CD8-positive, alpha-beta memory T cell (primary cell): ENCODE results near the gene CHEK1. TPM values are rescaled to one million over a fixed set of nuclear protein-coding genes. Genes with fewer than 3 reads are reported as not detected.

Experiments
- CTCF ChIA-PET: fragments of 350-600 bp; sonication (Branson Sonifier 250); formaldehyde crosslinking; loops from one replicate; lab custom pipeline; 2021; ENCODE audit warnings: antibody characterized with exemption; lab: Charles Lee
- POLR2A ChIA-PET: fragments of 350-600 bp; sonication (Branson Sonifier 250); formaldehyde crosslinking; loops from one replicate; lab custom pipeline; 2021; ENCODE audit warnings: antibody characterized with exemption; lab: Charles Lee
- DNase-seq, 5 donors: peaks; one replicate each; pipeline versions ENCODE4 v3.0.0 to v3.0.0-alpha.2; 2020 to 2022; ENCODE audit warnings: mixed read lengths in 1 of 5
- H3K27ac ChIP-seq: one replicate; pipeline ENCODE4 v1.7.0; 2013; ENCODE audit warnings: low read depth, mild to moderate bottlenecking, low read length, moderate library complexity
- H3K27me3 ChIP-seq: 2 replicates; pipeline ENCODE4 v1.7.0; 2013; ENCODE audit warnings: low read length, mild to moderate bottlenecking; ENCODE audit not compliant: insufficient read depth, poor library complexity, severe bottlenecking
- H3K36me3 ChIP-seq: 2 replicates; pipeline ENCODE4 v1.7.0; 2013; ENCODE audit warnings: mild to moderate bottlenecking, low read length, moderate library complexity; ENCODE audit not compliant: insufficient read depth
- H3K4me1 ChIP-seq: 2 replicates; pipeline ENCODE4 v1.7.0; 2013; ENCODE audit warnings: mild to moderate bottlenecking, low read length, moderate library complexity; ENCODE audit not compliant: insufficient read depth
- H3K4me3 ChIP-seq: 2 replicates; pipeline ENCODE4 v1.7.0; 2013; ENCODE audit warnings: mild to moderate bottlenecking, low read length
- H3K9me3 ChIP-seq: 2 replicates; pipeline ENCODE4 v1.7.0; 2013; ENCODE audit warnings: mild to moderate bottlenecking, low read length
- H3K27ac Mint-ChIP-seq, 8 donors: one replicate each; pipeline ENCODE4 v1.8.0; 2020 to 2021; ENCODE audit warnings: mixed read lengths in 8 of 8, mild to moderate bottlenecking in 6 of 8, inconsistent platforms in 3 of 8, moderate library complexity in 3 of 8
- H3K27me3 Mint-ChIP-seq, 2 donors: one replicate each; pipeline ENCODE4 v1.8.0; 2020 to 2021; ENCODE audit warnings: mixed read lengths in 2 of 2, mild to moderate bottlenecking in 1 of 2, moderate library complexity in 1 of 2
- H3K36me3 Mint-ChIP-seq, 3 donors: one replicate each; pipeline ENCODE4 v1.8.0; 2020 to 2021; ENCODE audit warnings: mixed read lengths in 3 of 3, inconsistent platforms in 1 of 3, mild to moderate bottlenecking in 1 of 3
- H3K4me1 Mint-ChIP-seq, 3 donors: one replicate each; pipeline ENCODE4 v1.8.0; 2020 to 2021; ENCODE audit warnings: mixed read lengths in 3 of 3, inconsistent platforms in 1 of 3, mild to moderate bottlenecking in 1 of 3
- H3K4me3 Mint-ChIP-seq, 7 donors: one replicate each; pipeline ENCODE4 v1.8.0; 2020 to 2021; ENCODE audit warnings: mixed read lengths in 7 of 7, mild to moderate bottlenecking in 6 of 7, moderate library complexity in 4 of 7, inconsistent platforms in 2 of 7
- H3K9me3 Mint-ChIP-seq, 5 donors: one replicate each; pipeline ENCODE4 v1.8.0; 2020 to 2022; ENCODE audit warnings: mixed read lengths in 5 of 5, mild to moderate bottlenecking in 3 of 5, moderate library complexity in 2 of 5, inconsistent platforms in 1 of 5
- polyA plus RNA-seq: library from polyadenylated mRNA; unstranded; fragments of 300-500 nt; fragmentation: Illumina TruSeq; gene quantifications from one replicate; pipeline ENCODE4 v1.2.3, GENCODE V29; 2021
- total RNA-seq, 2 experiments: library from RNA; stranded (reverse); gene quantifications; one replicate each; pipeline ENCODE4 v1.2.3, GENCODE V29; 2021

Gene CHEK1
- total and polyA plus RNA-seq, 3 experiments from 2014 or later = 1.2 to 144 (median 139) TPM

DNA sequence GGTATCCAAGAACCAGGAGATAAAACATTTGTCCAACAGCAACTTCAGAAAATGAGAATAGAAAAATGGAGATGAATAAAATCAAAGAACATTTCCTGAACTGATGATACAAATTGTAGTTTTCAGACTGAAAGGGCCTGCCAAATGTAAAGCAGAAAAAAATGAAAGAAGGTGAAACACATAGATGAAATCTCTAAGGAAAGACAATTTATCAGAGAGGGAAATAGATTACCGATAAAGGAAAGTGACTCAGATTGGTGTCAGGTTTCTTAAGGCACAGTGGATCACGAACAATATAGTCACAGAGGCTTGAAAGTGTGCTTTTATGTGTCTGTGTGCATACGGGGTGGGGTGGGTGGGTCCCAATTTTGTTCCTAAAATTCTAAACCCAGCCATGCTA is 36.5 kb upstream of the CHEK1 start:
- Histone ChIP-seq H3K27me3 (no peaks in the 10 kb centered on the region), H3K36me3 (peaks cover 4% of the 10 kb centered on the region), H3K4me1 (peaks cover 8% of the 10 kb centered on the region), H3K9me3 (no peaks in the 10 kb centered on the region), H3K4me3 (no peak overlapping the region), H3K27ac (no peak overlapping the region)
- H3K4me3 Mint-ChIP-seq = no peak overlapping the region
- no peak for DNase-seq
- peaks cover 9 to 28% (median 13%) of the 10 kb centered on the region in 3 donors for H3K36me3 Mint-ChIP-seq
- ChIA-PET CTCF (no interaction called here), POLR2A (no interaction called here)
- peaks cover 15 to 22% (median 20%) of the 10 kb centered on the region in 3 donors for H3K4me1 Mint-ChIP-seq
- peak overlapping the region in 3 of 8 donors; percentile 55 to 72 (median 68) for H3K27ac Mint-ChIP-seq
- no peaks in the 10 kb centered on the region for H3K27me3 Mint-ChIP-seq
- H3K9me3 Mint-ChIP-seq = no peaks in the 10 kb centered on the region

DNA sequence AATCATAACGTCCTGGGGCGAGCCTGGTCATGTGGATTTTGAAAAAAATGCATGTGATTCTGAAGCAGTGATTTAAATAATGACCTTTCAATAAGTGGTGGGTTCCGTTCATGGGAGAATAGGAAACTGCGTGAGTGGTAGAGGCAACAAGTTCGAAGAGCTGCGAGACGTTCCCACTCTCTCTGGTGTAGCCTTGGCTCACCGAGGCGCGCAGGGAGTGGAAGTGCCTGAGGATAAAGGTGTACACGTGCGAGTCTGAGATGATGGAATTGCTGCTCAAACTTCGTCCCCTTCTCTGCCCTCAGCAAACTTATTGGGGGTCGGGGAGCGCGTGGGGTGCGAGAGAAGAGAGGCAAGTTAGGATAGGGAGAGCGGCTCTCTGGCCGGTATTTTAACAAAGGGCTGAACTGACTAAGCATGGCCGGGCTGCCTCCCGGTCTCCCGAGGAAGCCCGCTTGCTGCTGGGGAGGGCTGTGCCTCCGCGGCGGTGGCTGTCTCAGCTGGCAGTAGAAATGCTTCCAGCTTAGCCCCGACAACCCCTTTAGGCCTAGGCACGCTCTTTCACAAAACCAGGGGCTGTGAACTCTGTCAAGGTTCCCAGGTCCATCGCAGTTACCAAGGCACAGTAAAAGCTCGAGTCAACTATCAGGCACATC is 33.2 kb upstream of the CHEK1 start:
- peak overlapping the region; percentile 100 for H3K4me3 ChIP-seq
- Mint-ChIP-seq H3K27me3 (no peaks in the 10 kb centered on the region), H3K4me1 (peaks cover 40 to 49% (median 49%) of the 10 kb centered on the region in 3 donors), H3K27ac (peak overlapping the region; percentile 92 to 99 (median 98)), H3K9me3 (no peaks in the 10 kb centered on the region), H3K4me3 (peak overlapping the region; percentile 90 to 98 (median 93)), H3K36me3 (peaks cover 0 to 26% (median 0%) of the 10 kb centered on the region in 3 donors)
- H3K9me3 ChIP-seq = no peaks in the 10 kb centered on the region
- peak in 3 of 5 donors; percentile 20 to 55 (median 20) for DNase-seq
- H3K27ac ChIP-seq = peak overlapping the region; percentile 100
- POLR2A ChIA-PET = interaction anchor here (0.6 to 2.4 kb wide), 4 partner anchors 22 to 296 kb away, joined by 3 to 31 read pairs (median 6); partner anchors contain the start of genes CHEK1, EI24 and HYLS1
- CTCF ChIA-PET = interaction anchor here (1.8 to 3.7 kb wide), 3 partner anchors 23 to 33 kb away, joined by 7 to 17 read pairs (median 13); partner anchors contain the start of genes CHEK1 and EI24
- H3K4me1 ChIP-seq = peaks cover 20% of the 10 kb centered on the region
- no peaks in the 10 kb centered on the region for H3K27me3 ChIP-seq
- no peaks in the 10 kb centered on the region for H3K36me3 ChIP-seq

DNA sequence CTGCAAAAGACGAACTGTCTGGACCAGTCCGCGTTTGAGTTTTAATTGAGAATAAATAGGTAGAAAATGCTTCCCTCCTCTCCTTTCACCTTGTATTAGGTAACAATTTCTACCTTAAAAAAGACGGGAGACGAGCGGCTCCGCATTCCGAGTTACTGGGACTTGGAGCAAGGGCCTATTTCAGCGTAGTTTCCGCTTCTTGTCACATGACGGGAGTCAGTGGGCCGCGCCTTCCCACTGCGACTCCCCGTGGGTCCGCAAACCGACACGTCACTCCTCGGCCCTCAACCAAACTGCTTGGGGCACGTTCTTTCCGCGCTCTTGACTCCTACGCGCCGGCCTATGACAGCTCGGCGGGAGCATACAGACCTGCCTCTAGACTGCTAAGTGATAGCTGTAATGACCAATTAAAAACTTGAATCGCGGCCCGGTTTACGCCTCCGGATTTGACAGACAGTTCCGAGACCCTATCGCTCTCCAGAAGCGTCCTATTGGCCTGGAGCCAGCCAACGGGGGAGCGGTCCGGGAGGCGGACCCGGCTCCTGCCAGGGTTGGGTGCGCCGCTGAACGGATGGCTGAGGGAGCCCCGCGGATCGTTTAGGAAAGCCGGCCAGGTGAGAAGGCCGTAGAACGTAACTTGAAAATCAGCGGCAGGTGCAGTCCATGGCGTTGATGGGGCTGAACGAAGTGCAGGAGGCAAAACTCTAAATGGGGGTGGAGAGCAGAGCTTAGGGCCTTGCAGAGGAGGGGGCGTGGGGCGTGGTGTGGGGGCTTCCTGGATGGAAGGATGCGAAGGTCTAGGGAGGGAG is 32.5 kb upstream of the CHEK1 start, which contains the start of gene STT3A:
Gene STT3A (plus strand): TSS at position 548 of the 809 bp plus-strand sequence. CDS start 3,064 bp downstream, outside the sequence.
- Mint-ChIP-seq H3K9me3 (no peaks in the 10 kb centered on the region), H3K4me3 (peak within 1 kb of the TSS; percentile 90 to 98 (median 93)), H3K27me3 (no peaks in the 10 kb centered on the region), H3K4me1 (peaks cover 41 to 54% (median 53%) of the 10 kb centered on the region in 3 donors), H3K36me3 (peaks cover 0 to 33% (median 2%) of the 10 kb centered on the region in 3 donors), H3K27ac (peak within 1 kb of the TSS; percentile 92 to 99 (median 98))
- H3K9me3 ChIP-seq = no peaks in the 10 kb centered on the region
- no peaks in the 10 kb centered on the region for H3K27me3 ChIP-seq
- H3K4me3 ChIP-seq = peak within 1 kb of the TSS; percentile 100
- H3K4me1 ChIP-seq = peaks cover 20% of the 10 kb centered on the region
- POLR2A ChIA-PET = interaction anchor here (0.6 to 2.4 kb wide), 4 partner anchors 23 to 295 kb away, joined by 3 to 31 read pairs (median 6); partner anchors contain the start of genes CHEK1, EI24 and HYLS1
- H3K27ac ChIP-seq = peak within 1 kb of the TSS; percentile 100
- DNase-seq = peak; percentile 95 to 99 (median 98)
- CTCF ChIA-PET = interaction anchor here (1.0 to 3.7 kb wide), 3 partner anchors 24 to 307 kb away, joined by 3 to 17 read pairs (median 13); partner anchors contain the start of genes CHEK1 and EI24
- peaks cover 7% of the 10 kb centered on the region for H3K36me3 ChIP-seq

DNA sequence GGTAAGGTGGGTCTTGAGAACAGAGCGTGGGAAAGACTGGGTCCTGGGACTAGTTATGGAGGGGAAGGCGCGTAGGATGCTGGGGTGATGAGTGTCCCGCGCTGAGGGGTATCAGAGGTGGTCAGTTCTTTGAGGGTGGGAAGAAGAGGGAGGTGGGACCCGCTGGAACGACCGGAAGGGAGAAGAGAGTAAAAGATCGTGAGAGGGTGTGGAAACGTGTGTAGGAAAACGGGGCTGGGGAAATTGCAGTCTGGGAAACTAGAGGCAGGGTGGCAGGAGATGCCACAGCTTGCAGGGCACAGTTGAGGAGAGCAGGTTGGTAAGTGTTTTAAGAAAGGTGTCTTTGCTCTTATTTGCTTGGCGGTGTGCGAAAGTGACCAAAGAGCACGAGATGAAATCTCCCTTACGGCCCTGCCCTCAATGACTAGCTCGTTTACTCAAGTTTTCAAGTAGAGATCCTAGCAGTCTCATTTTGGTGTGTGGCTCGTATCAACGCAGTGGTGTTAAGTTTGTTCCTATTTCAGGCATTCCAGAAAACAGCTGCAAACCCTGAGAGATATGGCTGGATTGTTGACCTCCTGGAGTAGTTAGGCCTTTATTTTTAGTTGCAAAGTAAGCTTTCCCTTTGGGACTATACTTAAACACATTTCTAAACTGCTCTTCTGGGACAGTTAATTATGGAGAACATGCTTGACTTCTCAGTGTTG is 31.7 kb upstream of the CHEK1 start:
- H3K36me3 ChIP-seq = peaks cover 14% of the 10 kb centered on the region
- no peaks in the 10 kb centered on the region for H3K27me3 ChIP-seq
- H3K36me3 Mint-ChIP-seq = peaks cover 0 to 40% (median 3%) of the 10 kb centered on the region in 3 donors
- ChIA-PET POLR2A (interaction anchor here (1.2 to 2.4 kb wide), 4 partner anchors 24 to 294 kb away, joined by 3 to 31 read pairs (median 6); partner anchors contain the start of genes CHEK1, EI24 and HYLS1), CTCF (interaction anchor here (1.0 to 3.7 kb wide), 4 partner anchors 24 to 306 kb away, joined by 3 to 17 read pairs (median 8); partner anchors contain the start of genes CHEK1 and EI24)
- peaks cover 20% of the 10 kb centered on the region for H3K4me1 ChIP-seq
- H3K4me3 ChIP-seq = peak overlapping the region; percentile 85
- H3K9me3 Mint-ChIP-seq = no peaks in the 10 kb centered on the region
- H3K27me3 Mint-ChIP-seq = no peaks in the 10 kb centered on the region
- peaks cover 41 to 61% (median 53%) of the 10 kb centered on the region in 3 donors for H3K4me1 Mint-ChIP-seq
- H3K9me3 ChIP-seq = no peaks in the 10 kb centered on the region
- H3K27ac ChIP-seq = peak overlapping the region; percentile 100
- DNase-seq = peak in 1 of 5 donors; percentile 4
- H3K4me3 Mint-ChIP-seq = peak overlapping the region; percentile 90 to 98 (median 93)
- peak overlapping the region; percentile 92 to 99 (median 98) for H3K27ac Mint-ChIP-seq

DNA sequence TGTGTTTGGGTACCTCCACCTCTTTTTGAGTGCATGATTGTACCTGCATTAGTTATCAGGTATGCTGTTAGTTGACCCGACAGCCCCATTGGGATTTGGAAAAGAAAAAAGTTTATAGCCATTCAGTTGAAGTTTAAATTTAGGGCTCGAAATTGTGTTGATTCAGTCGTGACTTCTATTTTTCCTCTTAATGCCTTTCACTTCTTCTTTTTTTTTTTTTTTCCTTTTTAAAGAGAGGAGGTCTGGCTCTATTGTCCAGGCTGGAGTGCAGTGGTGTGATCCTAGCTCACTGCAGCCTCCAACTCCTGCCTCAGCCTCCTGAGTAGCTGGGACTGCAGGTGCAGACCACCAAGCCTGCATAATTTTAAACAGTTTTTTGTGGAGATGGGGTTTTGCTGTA is 30.0 kb upstream of the CHEK1 start:
- Histone ChIP-seq H3K9me3 (no peaks in the 10 kb centered on the region), H3K4me3 (no peak overlapping the region), H3K4me1 (peaks cover 20% of the 10 kb centered on the region), H3K27me3 (no peaks in the 10 kb centered on the region), H3K36me3 (peaks cover 21% of the 10 kb centered on the region), H3K27ac (no peak overlapping the region)
- peaks cover 0 to 53% (median 6%) of the 10 kb centered on the region in 3 donors for H3K36me3 Mint-ChIP-seq
- H3K27me3 Mint-ChIP-seq = no peaks in the 10 kb centered on the region
- H3K4me3 Mint-ChIP-seq = peak overlapping the region in 3 of 7 donors; percentile 1 to 94 (median 69)
- H3K4me1 Mint-ChIP-seq = peaks cover 41 to 62% (median 53%) of the 10 kb centered on the region in 3 donors
- CTCF ChIA-PET = interaction anchor here (1.3 kb wide), 1 partner anchor 25 kb away, joined by 4 read pairs; the partner anchor contains the start of gene EI24
- H3K27ac Mint-ChIP-seq = peak overlapping the region in 4 of 8 donors; percentile 19 to 57 (median 43)
- DNase-seq = no peak
- POLR2A ChIA-PET = no interaction called here
- H3K9me3 Mint-ChIP-seq = no peaks in the 10 kb centered on the region

DNA sequence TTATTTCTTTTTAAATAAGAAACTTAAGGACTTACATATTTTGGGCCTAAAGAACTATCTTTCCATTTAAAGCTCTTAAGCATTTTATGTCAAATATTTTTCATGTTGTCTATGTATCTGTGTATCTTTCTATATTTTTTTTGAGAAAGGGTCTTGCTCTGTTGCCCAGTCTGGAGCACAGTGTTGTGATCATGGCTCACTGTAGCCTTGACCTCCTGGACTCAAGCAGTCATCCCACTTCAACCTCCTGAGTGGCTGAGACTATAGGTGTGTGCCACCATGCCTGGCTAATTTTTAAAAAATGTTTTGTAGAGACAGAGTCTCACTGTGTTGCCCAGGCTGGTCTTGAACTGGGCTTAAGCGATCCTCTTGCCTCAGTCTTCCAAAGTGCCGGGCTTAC is 24.3 kb upstream of the CHEK1 start:
- H3K27ac ChIP-seq = no peak overlapping the region
- no peaks in the 10 kb centered on the region for H3K27me3 ChIP-seq
- DNase-seq = no peak
- Mint-ChIP-seq H3K27ac (peak overlapping the region in 1 of 8 donors; percentile 41), H3K9me3 (no peaks in the 10 kb centered on the region), H3K36me3 (peaks cover 11 to 82% (median 20%) of the 10 kb centered on the region in 3 donors), H3K4me3 (no peak overlapping the region), H3K4me1 (peaks cover 13 to 23% (median 22%) of the 10 kb centered on the region in 3 donors), H3K27me3 (no peaks in the 10 kb centered on the region)
- no peak overlapping the region for H3K4me3 ChIP-seq
- H3K4me1 ChIP-seq = peaks cover under 1% of the 10 kb centered on the region
- ChIA-PET POLR2A (no interaction called here), CTCF (no interaction called here)
- peaks cover 64% of the 10 kb centered on the region for H3K36me3 ChIP-seq
- H3K9me3 ChIP-seq = no peaks in the 10 kb centered on the region

DNA sequence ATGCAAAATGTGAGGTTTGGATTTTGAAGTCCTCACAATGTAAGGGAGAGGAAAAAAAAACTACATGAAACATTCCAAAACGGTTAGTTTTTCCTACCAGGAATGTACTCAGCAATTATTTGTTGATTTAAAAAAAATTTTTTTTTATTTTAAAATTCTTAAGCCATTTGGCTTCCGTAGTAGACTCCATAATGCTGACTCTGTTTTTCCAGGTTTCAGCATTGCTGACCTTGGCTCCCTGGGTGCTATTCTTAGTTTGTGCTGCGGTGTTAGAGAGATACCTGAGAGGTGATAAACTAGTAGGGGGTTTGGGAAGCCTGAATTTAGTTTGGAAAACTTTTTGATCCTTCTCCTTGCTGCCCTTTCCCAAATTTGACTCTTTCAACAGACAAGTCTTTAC is 21.8 kb upstream of the CHEK1 start:
- H3K4me3 ChIP-seq = no peak overlapping the region
- POLR2A ChIA-PET = no interaction called here
- H3K4me3 Mint-ChIP-seq = no peak overlapping the region
- no peaks in the 10 kb centered on the region for H3K4me1 ChIP-seq
- CTCF ChIA-PET = no interaction called here
- H3K27ac Mint-ChIP-seq = peak overlapping the region in 2 of 8 donors; percentile 23 to 38
- H3K27me3 ChIP-seq = no peaks in the 10 kb centered on the region
- no peak overlapping the region for H3K27ac ChIP-seq
- peaks cover 74% of the 10 kb centered on the region for H3K36me3 ChIP-seq
- peaks cover 17 to 84% (median 25%) of the 10 kb centered on the region in 3 donors for H3K36me3 Mint-ChIP-seq
- peaks cover 1 to 9% (median 3%) of the 10 kb centered on the region in 3 donors for H3K4me1 Mint-ChIP-seq
- H3K9me3 ChIP-seq = no peaks in the 10 kb centered on the region
- DNase-seq = no peak
- no peaks in the 10 kb centered on the region for H3K27me3 Mint-ChIP-seq
- no peaks in the 10 kb centered on the region for H3K9me3 Mint-ChIP-seq
